ENCODE measurements around the gene SIGLEC10. TPM values are rescaled to one million over a fixed set of nuclear protein-coding genes. Genes with fewer than 3 reads are reported as not detected.
A peak's percentile ranks its signal among the peaks of the same experiment; 100 is the strongest.

SIGLEC10 gene
- total RNA-seq, 1 experiment from 2014 or later, result not detected

- in situ Hi-C loops (cut with HindIII; ENCODE audit: low sequenced_read_pairs), result no loop called here
- no peak for DNase-seq (ENCODE audit: low spot score)
Measured at GRCh38 chr19:51370230-51370629, 47.2 kb downstream of the SIGLEC10 start.

- in situ Hi-C loops (cut with HindIII; ENCODE audit: low sequenced_read_pairs), result no loop called here
- DNase-seq (ENCODE audit: low spot score), result no peak
Measured at GRCh38 chr19:51368366-51369282, 48.8 kb downstream of the SIGLEC10 start, which contains the start of gene CLDND2. CLDND2 (minus strand) TSS chr19:51369003; CDS start chr19:51368577, 426 bp downstream.

GRCh38 chr19:51367565-51368365 lies 49.7 kb downstream of the SIGLEC10 start:
- in situ Hi-C loops (cut with HindIII; ENCODE audit: low sequenced_read_pairs), result no loop called here

GRCh38 chr19:51367255-51367564 lies 50.2 kb downstream of the SIGLEC10 start:
- no peak for DNase-seq (ENCODE audit: low spot score)
- in situ Hi-C loops (cut with HindIII; ENCODE audit: low sequenced_read_pairs), result no loop called here

More at GRCh38 chr19:51367565-51368365, 49.7 kb downstream of the SIGLEC10 start:
- DNase-seq (ENCODE audit: low spot score), result peak; percentile 97

- in situ Hi-C loops (cut with HindIII; ENCODE audit: low sequenced_read_pairs), result no loop called here
- DNase-seq (ENCODE audit: low spot score), result peak; percentile 99
Measured at GRCh38 chr19:51366389-51367254, 50.8 kb downstream of the SIGLEC10 start.

GRCh38 chr19:51365965-51366388 lies 51.5 kb downstream of the SIGLEC10 start, which contains the start of gene ETFB:
ETFB (minus strand) TSS chr19:51366388; CDS start chr19:51366326, 62 bp downstream.
- DNase-seq (ENCODE audit: low spot score), result no peak
- in situ Hi-C loops (cut with HindIII; ENCODE audit: low sequenced_read_pairs), result no loop called here

- peak; percentile 36 for DNase-seq (ENCODE audit: low spot score)
- in situ Hi-C loops (cut with HindIII; ENCODE audit: low sequenced_read_pairs), result no loop called here
Measured at GRCh38 chr19:51365211-51365964, 52.1 kb downstream of the SIGLEC10 start.

- no peak for DNase-seq (ENCODE audit: low spot score)
- in situ Hi-C loops (cut with HindIII; ENCODE audit: low sequenced_read_pairs), result no loop called here
Measured at GRCh38 chr19:51364200-51365106, 53.0 kb downstream of the SIGLEC10 start.

GRCh38 chr19:51361239-51361638 lies 56.2 kb downstream of the SIGLEC10 start:
- in situ Hi-C loops (cut with HindIII; ENCODE audit: low sequenced_read_pairs), result no loop called here
- DNase-seq (ENCODE audit: low spot score), result no peak

Other genes with a start within 250 kb of the SIGLEC10 start
- 1.4 TPM in 1 of 2 replicates, not detected in the other for gene CD33, start 192.6 kb downstream of the SIGLEC10 start, total RNA-seq (2014; rRNA removed; shearing (Covaris generic))
- gene SIGLECL1, start 166.6 kb downstream of the SIGLEC10 start, total RNA-seq (2014; rRNA removed; shearing (Covaris generic)), result not detected in 2 replicates
- gene IGLON5, start 106.0 kb downstream of the SIGLEC10 start, total RNA-seq (2014; rRNA removed; shearing (Covaris generic)), result not detected in 2 replicates
- 9.3 and 9.5 TPM in 2 replicates for gene VSIG10L, start 75.5 kb downstream of the SIGLEC10 start, total RNA-seq (2014; rRNA removed; shearing (Covaris generic))
- 122 and 148 TPM in 2 replicates for gene ETFB, start 51.3 kb downstream of the SIGLEC10 start, total RNA-seq (2014; rRNA removed; shearing (Covaris generic))
- not detected in 2 replicates for gene CLDND2, start 48.6 kb downstream of the SIGLEC10 start, total RNA-seq (2014; rRNA removed; shearing (Covaris generic))
- not detected in 2 replicates for gene NKG7, start 45.0 kb downstream of the SIGLEC10 start, total RNA-seq (2014; rRNA removed; shearing (Covaris generic))
- gene LIM2, start 29.7 kb downstream of the SIGLEC10 start, total RNA-seq (2014; rRNA removed; shearing (Covaris generic)), result not detected in 2 replicates
- not detected in 2 replicates for gene C19orf84, start 27.1 kb downstream of the SIGLEC10 start, total RNA-seq (2014; rRNA removed; shearing (Covaris generic))
- gene SIGLEC8, start 40.8 kb upstream of the SIGLEC10 start, total RNA-seq (2014; rRNA removed; shearing (Covaris generic)), result not detected in 2 replicates
- not detected in 2 replicates for gene CEACAM18, start 60.9 kb upstream of the SIGLEC10 start, total RNA-seq (2014; rRNA removed; shearing (Covaris generic))
- gene SIGLEC12, start 84.2 kb upstream of the SIGLEC10 start, total RNA-seq (2014; rRNA removed; shearing (Covaris generic)), result not detected in 2 replicates
- gene SIGLEC6, start 114.0 kb upstream of the SIGLEC10 start, total RNA-seq (2014; rRNA removed; shearing (Covaris generic)), result not detected in 2 replicates
- gene ZNF175, start 153.6 kb upstream of the SIGLEC10 start, total RNA-seq (2014; rRNA removed; shearing (Covaris generic)), result 6.3 and 7.2 TPM in 2 replicates
- gene SIGLEC5, start 212.8 kb upstream of the SIGLEC10 start, total RNA-seq (2014; rRNA removed; shearing (Covaris generic)), result not detected in 2 replicates
- not detected in 2 replicates for gene SIGLEC14, start 229.2 kb upstream of the SIGLEC10 start, total RNA-seq (2014; rRNA removed; shearing (Covaris generic))

Measured in G401 (cell line).